GM12878 (cell line): ENCODE results near the gene SMIM38. TPM values are rescaled to one million over a fixed set of nuclear protein-coding genes. Genes with fewer than 3 reads are reported as not detected.

Experiments
- BACH1 ChIP-seq: fragments of 450-650 bp; IDR thresholded peaks from 2 replicates; pipeline ENCODE4 v1.6.1; 2017; ENCODE audit warnings: mild to moderate bottlenecking, borderline replicate concordance
- BCL11A ChIP-seq: IDR thresholded peaks from 2 replicates; pipeline ENCODE4 v1.6.1; 2011; ENCODE audit warnings: low read depth, low read length
- CREB1 ChIP-seq: IDR thresholded peaks from 2 replicates; pipeline ENCODE4 v1.6.1; 2012; ENCODE audit warnings: low read depth, mild to moderate bottlenecking, inconsistent platforms
- DPF2 ChIP-seq: fragments of 450-650 bp; IDR thresholded peaks from 2 replicates; pipeline ENCODE4 v1.6.1; 2017; ENCODE audit warnings: mild to moderate bottlenecking
- ELK1 ChIP-seq: IDR thresholded peaks from 2 replicates; pipeline ENCODE4 v1.6.1; 2012; ENCODE audit warnings: low read depth, low read length, improper control_type of control experiment
- IKZF1 ChIP-seq: fragments of 450-650 bp; conservative IDR thresholded peaks from 2 replicates; pipeline ENCODE4 v1.6.1; 2017; ENCODE audit warnings: antibody characterized with exemption, mild to moderate bottlenecking
- MLLT1 ChIP-seq: fragments of 450-650 bp; IDR thresholded peaks from 2 replicates; pipeline ENCODE4 v1.6.1; 2016; ENCODE audit warnings: mild to moderate bottlenecking
- MTA2 ChIP-seq: fragments of 450-650 bp; IDR thresholded peaks from 2 replicates; pipeline ENCODE4 v1.6.1; 2016; ENCODE audit warnings: low read depth, mild to moderate bottlenecking, moderate library complexity
- NR2F1 ChIP-seq: fragments of 450-650 bp; conservative IDR thresholded peaks from 2 replicates; pipeline ENCODE4 v1.6.1; 2017; ENCODE audit warnings: mild to moderate bottlenecking
- NRF1 ChIP-seq: conservative IDR thresholded peaks from 2 replicates; pipeline ENCODE4 v1.6.1; 2011; ENCODE audit warnings: mild to moderate bottlenecking, low read depth, low read length, improper control_type of control experiment
- PBX3 ChIP-seq: IDR thresholded peaks from 2 replicates; pipeline ENCODE4 v1.6.1; 2011; ENCODE audit warnings: mild to moderate bottlenecking, low read depth, low read length, moderate library complexity; ENCODE audit not compliant: insufficient replicate concordance
- PRDM15 ChIP-seq: fragments of 450-650 bp; formaldehyde crosslinking; IDR thresholded peaks from 2 replicates; pipeline ENCODE4 v1.4.0; 2020; ENCODE audit warnings: mild to moderate bottlenecking, moderate library complexity
- RFX5 ChIP-seq: IDR thresholded peaks from 2 replicates; pipeline ENCODE4 v1.6.1; 2011; ENCODE audit warnings: low read depth, low read length, improper control_type of control experiment
- SMAD5 ChIP-seq: IDR thresholded peaks from 2 replicates; pipeline ENCODE4 v1.6.1; 2016; ENCODE audit warnings: antibody characterized with exemption, low read depth
- STAT3 ChIP-seq: IDR thresholded peaks from 2 replicates; pipeline ENCODE4 v1.6.1; 2011; ENCODE audit warnings: low read depth, low read length, improper control_type of control experiment
- USF1 ChIP-seq: IDR thresholded peaks from 2 replicates; pipeline ENCODE4 v1.6.1; 2011; ENCODE audit warnings: borderline replicate concordance, low read depth, mild to moderate bottlenecking, moderate library complexity, mixed read lengths, low read length; ENCODE audit not compliant: insufficient read depth; ENCODE audit errors: extremely low read length
- ZBED1 ChIP-seq: IDR thresholded peaks from 2 replicates; pipeline ENCODE4 v1.6.1; 2016; ENCODE audit warnings: borderline replicate concordance
- ZNF687 ChIP-seq: fragments of 450-650 bp; IDR thresholded peaks from 2 replicates; pipeline ENCODE4 v1.6.1; 2017; ENCODE audit warnings: mild to moderate bottlenecking, moderate library complexity
- polyA plus RNA-seq, 11 experiments: library from polyadenylated mRNA; depleted of rRNA in 4 of 11; unstranded in 6 of 11; stranded (reverse) in 5 of 11; fragments of >200 nt; fragmentation: Nextera tagmentation in 4 of 11; fragmentation: Illumina TruSeq in 1 of 11; extraction: Ambion mirVana in 4 of 11; extraction: Trizol in 1 of 11; gene quantifications; 1 replicate in 1 of 11; 2 replicates in 10 of 11; pipeline versions ENCODE4 v1.2.1 to v1.2.3, GENCODE V29; 2011 to 2016; ENCODE audit warnings: inconsistent platforms in 2 of 11, missing spikeins in 2 of 11, low read depth in 1 of 11
- total RNA-seq, 4 experiments: library from RNA; depleted of rRNA in 3 of 4; stranded (reverse); fragments of >200 nt in 3 of 4; fragmentation: Illumina TruSeq in 1 of 4; extraction: Trizol in 1 of 4; gene quantifications; 2 replicates each; pipeline versions ENCODE4 v1.2.1 to v1.2.3, GENCODE V29; 2013 to 2021

The SMIM38 gene
- total and polyA plus RNA-seq, 10 of the 15 experiments (the other 5 are each of a cell fraction or from before 2014, with no cell fraction given) = 0.15 to 5.0 (median 2.1) TPM; not detected in 1

- TF ChIP-seq PBX3 (no peak), ZNF687 (no peak), ELK1 (no peak), STAT3 (no peak), PRDM15 (CRISPR knock-in tag) (no peak), NRF1 (no peak), BCL11A (peak; percentile 18; the same call in 1 of the 2 replicates), USF1 (no peak), BACH1 (no peak), MTA2 (no peak), ZBED1 (no peak), IKZF1 (0 out of 2 replicates have a peak, but pooled peaks have one; percentile 34), MLLT1 (no peak), CREB1 (no peak), SMAD5 (no peak), DPF2 (0 out of 2 replicates have a peak, but pooled peaks have one; percentile 27), NR2F1 (0 out of 2 replicates have a peak, but pooled peaks have one; percentile 25), RFX5 (no peak)
These were observed 27.9 kb downstream of the SMIM38 start (continued) for GRCh38 chr11:69183613-69184012.
